ENCODE results near the gene RNASEH2B.
A peak's percentile ranks its signal among the peaks of the same experiment; 100 is the strongest.

RNASEH2B gene

DNA sequence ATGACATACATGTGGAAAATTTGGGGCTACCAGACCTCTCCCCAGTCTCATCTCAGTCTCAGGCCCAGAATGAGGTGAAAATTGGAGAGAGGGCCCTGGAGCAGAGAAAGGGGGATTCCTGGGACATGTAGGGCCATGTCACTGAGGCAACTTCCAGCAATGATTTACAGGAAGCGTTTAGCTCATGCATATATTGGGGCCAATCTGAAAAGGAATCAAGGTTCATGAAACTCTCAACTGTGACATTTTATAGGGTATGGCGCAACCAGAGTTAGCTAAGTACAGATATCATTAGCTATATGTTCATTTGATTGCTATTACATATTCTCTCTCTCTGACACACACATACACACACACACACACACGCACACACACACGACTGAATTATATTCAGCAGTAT lies 86.3 kb downstream of the RNASEH2B start:
- TF ChIP-seq MYC (IDR thresholded peaks at IDR 0.05; ENCODE audit: low read depth, low read length), result no peak
- no peak for TF ChIP-seq POLR2A (IDR thresholded peaks at IDR 0.05; ENCODE audit: extremely low read depth, insufficient read length)
- TF ChIP-seq, protein P1, sequence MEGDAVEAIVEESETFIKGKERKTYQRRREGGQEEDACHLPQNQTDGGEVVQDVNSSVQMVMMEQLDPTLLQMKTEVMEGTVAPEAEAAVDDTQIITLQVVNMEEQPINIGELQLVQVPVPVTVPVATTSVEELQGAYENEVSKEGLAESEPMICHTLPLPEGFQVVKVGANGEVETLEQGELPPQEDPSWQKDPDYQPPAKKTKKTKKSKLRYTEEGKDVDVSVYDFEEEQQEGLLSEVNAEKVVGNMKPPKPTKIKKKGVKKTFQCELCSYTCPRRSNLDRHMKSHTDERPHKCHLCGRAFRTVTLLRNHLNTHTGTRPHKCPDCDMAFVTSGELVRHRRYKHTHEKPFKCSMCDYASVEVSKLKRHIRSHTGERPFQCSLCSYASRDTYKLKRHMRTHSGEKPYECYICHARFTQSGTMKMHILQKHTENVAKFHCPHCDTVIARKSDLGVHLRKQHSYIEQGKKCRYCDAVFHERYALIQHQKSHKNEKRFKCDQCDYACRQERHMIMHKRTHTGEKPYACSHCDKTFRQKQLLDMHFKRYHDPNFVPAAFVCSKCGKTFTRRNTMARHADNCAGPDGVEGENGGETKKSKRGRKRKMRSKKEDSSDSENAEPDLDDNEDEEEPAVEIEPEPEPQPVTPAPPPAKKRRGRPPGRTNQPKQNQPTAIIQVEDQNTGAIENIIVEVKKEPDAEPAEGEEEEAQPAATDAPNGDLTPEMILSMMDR (IDR thresholded peaks at IDR 0.05; ENCODE audit: low read depth, low read length), result no peak
- TF ChIP-seq MAX (IDR thresholded peaks at IDR 0.05; ENCODE audit: low read depth, low read length), result no peak
- H3K4me3 ChIP-seq (ENCODE audit: low read depth, low read length), result no peak overlapping the region
- DNase-seq (ENCODE audit: low read depth), result peak; percentile 64

- no peak overlapping the region for H3K4me3 ChIP-seq (ENCODE audit: low read depth, low read length)
- no peak for DNase-seq (ENCODE audit: low read depth)
- TF ChIP-seq MAX (IDR thresholded peaks at IDR 0.05; ENCODE audit: low read depth, low read length), result no peak
- TF ChIP-seq, protein P1 (IDR thresholded peaks at IDR 0.05; ENCODE audit: low read depth, low read length), result no peak
- no peak for TF ChIP-seq POLR2A (IDR thresholded peaks at IDR 0.05; ENCODE audit: extremely low read depth, insufficient read length)
- no peak for TF ChIP-seq MYC (IDR thresholded peaks at IDR 0.05; ENCODE audit: low read depth, low read length)
These were observed 88.7 kb downstream of the RNASEH2B start for GRCh38 chr13:50998326-50998725.

DNA sequence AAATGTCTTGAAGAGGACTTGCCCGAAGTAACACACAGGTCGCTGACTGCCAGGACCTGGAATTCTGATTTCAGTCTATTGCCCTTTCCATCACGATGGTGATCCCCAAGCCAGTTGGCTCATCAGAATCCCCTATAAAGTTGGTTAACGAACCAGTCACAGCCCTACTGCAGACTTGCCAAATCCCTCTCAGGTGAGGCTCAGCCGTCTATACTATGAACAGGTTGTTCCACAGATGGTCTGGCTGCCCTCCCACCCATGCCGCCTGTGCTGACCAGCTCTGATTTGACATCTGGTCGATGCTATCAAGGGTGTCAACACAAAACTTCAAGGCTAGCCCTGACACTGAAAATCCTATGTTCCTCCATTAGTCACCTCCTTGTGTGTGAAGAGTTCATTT lies 90.0 kb downstream of the RNASEH2B start:
- no peak overlapping the region for H3K4me3 ChIP-seq (ENCODE audit: low read depth, low read length)
- DNase-seq (ENCODE audit: low read depth), result no peak
- TF ChIP-seq POLR2A (IDR thresholded peaks at IDR 0.05; ENCODE audit: extremely low read depth, insufficient read length) (no peak), MAX (IDR thresholded peaks at IDR 0.05; ENCODE audit: low read depth, low read length) (no peak), MYC (IDR thresholded peaks at IDR 0.05; ENCODE audit: low read depth, low read length) (no peak)
- TF ChIP-seq, protein P1 (IDR thresholded peaks at IDR 0.05; ENCODE audit: low read depth, low read length), result no peak

DNA sequence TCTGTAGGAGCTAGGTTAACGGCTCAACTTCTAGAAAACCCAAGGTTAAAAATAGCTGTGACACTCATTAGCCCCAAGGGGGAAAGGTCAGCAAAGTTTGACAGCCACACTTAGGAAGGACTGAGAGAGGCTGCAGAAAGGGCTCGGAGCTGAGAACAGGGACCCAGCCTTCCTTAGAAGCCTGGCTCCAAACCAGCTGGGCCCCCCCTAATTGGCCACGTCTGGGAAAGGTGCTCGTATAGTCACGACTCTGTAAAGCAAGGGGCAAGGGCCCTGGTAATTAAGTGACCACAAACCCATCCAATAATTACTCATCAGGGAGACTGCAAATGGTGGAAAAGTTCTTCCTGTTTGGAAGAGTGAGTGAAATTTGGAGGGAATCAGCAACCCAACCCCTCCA lies 90.5 kb downstream of the RNASEH2B start:
- TF ChIP-seq, protein P1 (IDR thresholded peaks at IDR 0.05; ENCODE audit: low read depth, low read length), result no peak
- TF ChIP-seq POLR2A (IDR thresholded peaks at IDR 0.05; ENCODE audit: extremely low read depth, insufficient read length), result no peak
- no peak for TF ChIP-seq MAX (IDR thresholded peaks at IDR 0.05; ENCODE audit: low read depth, low read length)
- no peak for TF ChIP-seq MYC (IDR thresholded peaks at IDR 0.05; ENCODE audit: low read depth, low read length)

GRCh38 chr13:51000571-51001260 lies 91.1 kb downstream of the RNASEH2B start:
- no peak for TF ChIP-seq MAX (IDR thresholded peaks at IDR 0.05; ENCODE audit: low read depth, low read length)
- no peak for TF ChIP-seq MYC (IDR thresholded peaks at IDR 0.05; ENCODE audit: low read depth, low read length)
- no peak for TF ChIP-seq POLR2A (IDR thresholded peaks at IDR 0.05; ENCODE audit: extremely low read depth, insufficient read length)
- TF ChIP-seq, protein P1 (IDR thresholded peaks at IDR 0.05; ENCODE audit: low read depth, low read length), result no peak
- no peak overlapping the region for H3K4me3 ChIP-seq (ENCODE audit: low read depth, low read length)
- no peak for DNase-seq (ENCODE audit: low read depth)

More for the DNA sequence above, 90.5 kb downstream of the RNASEH2B start:
- H3K4me3 ChIP-seq (ENCODE audit: low read depth, low read length), result no peak overlapping the region
- DNase-seq (ENCODE audit: low read depth), result no peak

Data from NB4 (cell line).